Measurements from ENCODE around the gene ADPRHL1. TPM values are rescaled to one million over a fixed set of nuclear protein-coding genes. Genes with fewer than 3 reads are reported as not detected.

The ADPRHL1 gene
- total and polyA plus RNA-seq, 2 donors (not counting 1 experiment from before 2014, with no cell fraction given): 0.28 to 1.3 TPM

- Histone ChIP-seq H3K9me3 (ENCODE audit: control extremely low read depth in 1 of 3, control insufficient read depth in 2 of 3, insufficient read depth in 1 of 3, low read length in 2 of 3) (no peaks in the 10 kb centered on the region), H4K20me1 (ENCODE audit: control insufficient read depth, insufficient read depth, low read length, poor library complexity, severe bottlenecking) (peaks cover 45% of the 10 kb centered on the region), H3K4me3 (ENCODE audit: control extremely low read depth in 1 of 5, extremely low read depth in 1 of 5, insufficient read depth in 1 of 5, low read depth in 2 of 5, low read length in 4 of 5) (no peak overlapping the region), H3K4me2 (replicated peaks; ENCODE audit: low read depth, low read length, poor library complexity, severe bottlenecking) (no peak overlapping the region), H2AFZ (ENCODE audit: insufficient read depth, low read depth, low read length, poor library complexity, severe bottlenecking) (no peak overlapping the region), H3K36me3 (replicated peaks in 1 of 2; ENCODE audit: control extremely low read depth in 1 of 2, control insufficient read depth in 1 of 2, extremely low read depth in 1 of 2, insufficient read depth in 2 of 2, low read length in 1 of 2) (peaks cover 0 to 10% of the 10 kb centered on the region in 2 experiments), H3K27ac (ENCODE audit: low read length in 2 of 2) (no peak overlapping the region), H3K4me1 (ENCODE audit: control insufficient read depth in 2 of 2, insufficient read depth in 2 of 2, low read length in 2 of 2) (peaks cover 10 to 11% of the 10 kb centered on the region in 2 donors), H3K27me3 (replicated peaks in 1 of 4; ENCODE audit: control extremely low read depth in 1 of 4, control insufficient read depth in 3 of 4, insufficient read depth in 4 of 4, low read length in 3 of 4) (no peaks in the 10 kb centered on the region), H3K9ac (ENCODE audit: low read length) (no peak overlapping the region), H3K79me2 (ENCODE audit: control insufficient read depth, insufficient read depth, low read length) (peaks cover 79% of the 10 kb centered on the region)
- POLR2A ChIA-PET: no interaction called here
- H3K27ac Mint-ChIP-seq: no peak overlapping the region
- WGBS (ENCODE audit: insufficient coverage): 98% methylated on average over 9 of the region's 13 CpGs
- no peak overlapping the region for H3K4me3 Mint-ChIP-seq
- no peaks in the 10 kb centered on the region for H3K9me3 Mint-ChIP-seq (ENCODE audit: insufficient read depth)
- intact Hi-C loops (cut with micrococcal nuclease): no loop called here
- peaks cover 29% of the 10 kb centered on the region for H3K4me1 Mint-ChIP-seq
- ATAC-seq (ENCODE audit: low read depth): no peak
- DNase-seq: no peak
- H3K27me3 Mint-ChIP-seq: no peaks in the 10 kb centered on the region
- CTCF ChIA-PET: no interaction called here
- TF ChIP-seq EZH2 (IDR thresholded peaks at IDR 0.05; ENCODE audit: borderline replicate concordance, insufficient read depth, low read depth, low read length, poor library complexity, severe bottlenecking): no peak
Measured at GRCh38 chr13:113485545-113485944, 32.3 kb upstream of the ADPRHL1 start.

GRCh38 chr13:113483504-113484293, 30.4 kb upstream of the ADPRHL1 start:
- no peak overlapping the region for H3K4me2 ChIP-seq (replicated peaks; ENCODE audit: low read depth, low read length, poor library complexity, severe bottlenecking)
- H3K4me3 ChIP-seq (ENCODE audit: control extremely low read depth in 1 of 5, extremely low read depth in 1 of 5, insufficient read depth in 1 of 5, low read depth in 2 of 5, low read length in 4 of 5): no peak overlapping the region
- H2AFZ ChIP-seq (ENCODE audit: insufficient read depth, low read depth, low read length, poor library complexity, severe bottlenecking): no peak overlapping the region
- no peak for TF ChIP-seq EZH2 (IDR thresholded peaks at IDR 0.05; ENCODE audit: borderline replicate concordance, insufficient read depth, low read depth, low read length, poor library complexity, severe bottlenecking)
- TF ChIP-seq CTCF (IDR thresholded peaks at IDR 0.05): no peak
- H3K27me3 ChIP-seq (replicated peaks in 1 of 4; ENCODE audit: control extremely low read depth in 1 of 4, control insufficient read depth in 3 of 4, insufficient read depth in 4 of 4, low read length in 3 of 4): no peaks in the 10 kb centered on the region
- WGBS (ENCODE audit: insufficient coverage): 97% methylated on average over 35 of the region's 36 CpGs
- no peaks in the 10 kb centered on the region for H3K9me3 ChIP-seq (ENCODE audit: control extremely low read depth in 1 of 3, control insufficient read depth in 2 of 3, insufficient read depth in 1 of 3, low read length in 2 of 3)
- H3K27ac ChIP-seq (ENCODE audit: low read length in 2 of 2): no peak overlapping the region
- H3K36me3 ChIP-seq (replicated peaks in 1 of 2; ENCODE audit: control extremely low read depth in 1 of 2, control insufficient read depth in 1 of 2, extremely low read depth in 1 of 2, insufficient read depth in 2 of 2, low read length in 1 of 2): peaks cover 5 to 15% of the 10 kb centered on the region in 2 experiments
- DNase-seq (no peak), ATAC-seq (ENCODE audit: low read depth) (no peak)
- H3K79me2 ChIP-seq (ENCODE audit: control insufficient read depth, insufficient read depth, low read length): peaks cover 63% of the 10 kb centered on the region
- Mint-ChIP-seq H3K4me3 (no peak overlapping the region), H3K4me1 (peaks cover 15% of the 10 kb centered on the region), H3K27me3 (no peaks in the 10 kb centered on the region), H3K9me3 (ENCODE audit: insufficient read depth) (no peaks in the 10 kb centered on the region), H3K27ac (no peak overlapping the region)
- H3K4me1 ChIP-seq (ENCODE audit: control insufficient read depth in 2 of 2, insufficient read depth in 2 of 2, low read length in 2 of 2): no peaks in the 10 kb centered on the region
- no peak overlapping the region for H3K9ac ChIP-seq (ENCODE audit: low read length)
- POLR2A ChIA-PET: no interaction called here
- CTCF ChIA-PET: no interaction called here
- H4K20me1 ChIP-seq (ENCODE audit: control insufficient read depth, insufficient read depth, low read length, poor library complexity, severe bottlenecking): peaks cover 38% of the 10 kb centered on the region
- intact Hi-C loops (cut with micrococcal nuclease): no loop called here
